ENCODE measurements around the gene CDK16. TPM values are rescaled to one million over a fixed set of nuclear protein-coding genes. Genes with fewer than 3 reads are reported as not detected.

Gene CDK16
- total RNA-seq, 2 experiments from 2014 or later: 68.5 to 86.1 TPM

DNA sequence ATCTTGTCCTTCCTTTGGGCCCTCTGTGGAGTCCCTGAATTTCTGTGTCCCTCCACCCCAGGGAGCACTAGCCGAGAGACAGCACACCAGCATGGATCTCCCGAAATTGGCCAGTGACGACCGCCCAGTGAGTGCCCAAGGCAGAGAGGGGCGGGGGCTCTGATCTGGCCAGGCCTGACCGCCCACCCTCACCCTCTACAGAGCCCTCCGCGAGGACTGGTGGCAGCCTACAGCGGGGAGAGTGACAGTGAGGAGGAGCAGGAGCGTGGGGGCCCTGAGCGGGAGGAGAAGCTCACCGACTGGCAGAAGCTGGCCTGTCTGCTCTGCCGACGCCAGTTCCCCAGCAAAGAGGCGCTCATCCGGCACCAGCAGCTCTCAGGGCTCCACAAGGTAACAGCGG, 33.2 kb upstream of the CDK16 start:
- intact Hi-C loops (cut with micrococcal nuclease; ENCODE audit: unreplicated experiment): no loop called here
- H2AFZ ChIP-seq (ENCODE audit: low read length): no peak overlapping the region
- POLR2A ChIA-PET: no interaction called here
- H3K9me3 ChIP-seq (ENCODE audit: low read length): no peaks in the 10 kb centered on the region
- H3K4me3 ChIP-seq (ENCODE audit: low read depth, low read length, poor library complexity, severe bottlenecking): no peak overlapping the region
- TF ChIP-seq, protein P1, sequence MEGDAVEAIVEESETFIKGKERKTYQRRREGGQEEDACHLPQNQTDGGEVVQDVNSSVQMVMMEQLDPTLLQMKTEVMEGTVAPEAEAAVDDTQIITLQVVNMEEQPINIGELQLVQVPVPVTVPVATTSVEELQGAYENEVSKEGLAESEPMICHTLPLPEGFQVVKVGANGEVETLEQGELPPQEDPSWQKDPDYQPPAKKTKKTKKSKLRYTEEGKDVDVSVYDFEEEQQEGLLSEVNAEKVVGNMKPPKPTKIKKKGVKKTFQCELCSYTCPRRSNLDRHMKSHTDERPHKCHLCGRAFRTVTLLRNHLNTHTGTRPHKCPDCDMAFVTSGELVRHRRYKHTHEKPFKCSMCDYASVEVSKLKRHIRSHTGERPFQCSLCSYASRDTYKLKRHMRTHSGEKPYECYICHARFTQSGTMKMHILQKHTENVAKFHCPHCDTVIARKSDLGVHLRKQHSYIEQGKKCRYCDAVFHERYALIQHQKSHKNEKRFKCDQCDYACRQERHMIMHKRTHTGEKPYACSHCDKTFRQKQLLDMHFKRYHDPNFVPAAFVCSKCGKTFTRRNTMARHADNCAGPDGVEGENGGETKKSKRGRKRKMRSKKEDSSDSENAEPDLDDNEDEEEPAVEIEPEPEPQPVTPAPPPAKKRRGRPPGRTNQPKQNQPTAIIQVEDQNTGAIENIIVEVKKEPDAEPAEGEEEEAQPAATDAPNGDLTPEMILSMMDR (conservative IDR thresholded peaks at IDR 0.05; ENCODE audit: low read length): no peak
- no peak for TF ChIP-seq EZH2phosphoT487 (IDR thresholded peaks at IDR 0.05; ENCODE audit: borderline replicate concordance, low read depth, low read length)
- no peak overlapping the region for H3K27ac ChIP-seq (ENCODE audit: low read depth, low read length, poor library complexity, severe bottlenecking)
- peaks cover 4% of the 10 kb centered on the region for H3K4me1 ChIP-seq (ENCODE audit: insufficient read depth, low read length, poor library complexity, severe bottlenecking)
- no TSS peak for BruUV-seq (replicated peaks)
- H3K36me3 ChIP-seq (ENCODE audit: insufficient read depth, low read length): peaks cover 37% of the 10 kb centered on the region
- no peaks in the 10 kb centered on the region for H3K79me2 ChIP-seq (ENCODE audit: insufficient read depth, low read depth, low read length)
- no peaks in the 10 kb centered on the region for H4K20me1 ChIP-seq (ENCODE audit: insufficient read depth, low read length)
- no peaks in the 10 kb centered on the region for H3K9me2 ChIP-seq (ENCODE audit: insufficient read depth, low read length)
- H3K4me2 ChIP-seq (ENCODE audit: low read length): no peak overlapping the region
- CTCF ChIA-PET (ENCODE audit: unreplicated experiment): no interaction called here
- no peak for DNase-seq (ENCODE audit: low spot score)

DNA sequence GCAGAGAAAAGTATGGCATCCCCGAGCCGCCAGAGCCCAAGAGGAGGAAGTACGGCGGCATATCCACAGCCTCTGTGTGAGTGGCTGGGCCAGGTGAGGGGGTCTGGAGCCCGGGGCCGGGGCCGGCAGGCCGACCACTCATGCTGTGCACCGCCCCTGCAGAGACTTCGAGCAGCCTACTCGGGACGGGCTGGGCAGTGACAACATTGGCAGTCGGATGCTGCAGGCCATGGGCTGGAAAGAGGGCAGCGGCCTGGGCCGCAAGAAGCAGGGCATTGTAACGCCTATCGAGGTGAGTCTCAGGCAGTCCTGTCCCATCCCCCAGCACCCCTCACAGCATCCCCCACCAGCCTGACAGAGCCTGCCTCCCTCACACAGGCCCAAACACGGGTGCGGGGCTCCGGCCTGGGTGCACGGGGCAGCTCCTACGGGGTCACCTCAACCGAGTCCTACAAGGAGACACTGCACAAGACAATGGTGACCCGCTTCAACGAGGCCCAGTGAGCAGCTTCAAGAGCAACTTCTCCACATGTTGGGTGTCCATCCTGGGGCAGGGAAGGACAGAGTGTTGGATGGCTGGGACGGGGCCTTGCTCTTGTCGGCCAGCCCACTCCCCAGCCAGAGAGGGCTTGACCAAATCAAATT, 32.3 kb upstream of the CDK16 start:
- Histone ChIP-seq H3K9me2 (ENCODE audit: insufficient read depth, low read length) (no peaks in the 10 kb centered on the region), H3K27ac (ENCODE audit: low read depth, low read length, poor library complexity, severe bottlenecking) (no peak overlapping the region), H4K20me1 (ENCODE audit: insufficient read depth, low read length) (no peaks in the 10 kb centered on the region), H3K4me3 (ENCODE audit: low read depth, low read length, poor library complexity, severe bottlenecking) (no peak overlapping the region), H3K4me1 (ENCODE audit: insufficient read depth, low read length, poor library complexity, severe bottlenecking) (peaks cover 6% of the 10 kb centered on the region), H3K79me2 (ENCODE audit: insufficient read depth, low read depth, low read length) (no peaks in the 10 kb centered on the region), H3K9me3 (ENCODE audit: low read length) (no peaks in the 10 kb centered on the region), H3K36me3 (ENCODE audit: insufficient read depth, low read length) (peaks cover 36% of the 10 kb centered on the region), H2AFZ (ENCODE audit: low read length) (no peak overlapping the region), H3K4me2 (ENCODE audit: low read length) (no peak overlapping the region)
- intact Hi-C loops (cut with micrococcal nuclease; ENCODE audit: unreplicated experiment): no loop called here
- ChIA-PET POLR2A (no interaction called here), CTCF (ENCODE audit: unreplicated experiment) (no interaction called here)
- TF ChIP-seq, protein P1 (conservative IDR thresholded peaks at IDR 0.05; ENCODE audit: low read length): no peak
- no peak for TF ChIP-seq EZH2phosphoT487 (IDR thresholded peaks at IDR 0.05; ENCODE audit: borderline replicate concordance, low read depth, low read length)
- TSS peak; percentile 73 for BruUV-seq (replicated peaks)
- no peak for DNase-seq (ENCODE audit: low spot score)

DNA sequence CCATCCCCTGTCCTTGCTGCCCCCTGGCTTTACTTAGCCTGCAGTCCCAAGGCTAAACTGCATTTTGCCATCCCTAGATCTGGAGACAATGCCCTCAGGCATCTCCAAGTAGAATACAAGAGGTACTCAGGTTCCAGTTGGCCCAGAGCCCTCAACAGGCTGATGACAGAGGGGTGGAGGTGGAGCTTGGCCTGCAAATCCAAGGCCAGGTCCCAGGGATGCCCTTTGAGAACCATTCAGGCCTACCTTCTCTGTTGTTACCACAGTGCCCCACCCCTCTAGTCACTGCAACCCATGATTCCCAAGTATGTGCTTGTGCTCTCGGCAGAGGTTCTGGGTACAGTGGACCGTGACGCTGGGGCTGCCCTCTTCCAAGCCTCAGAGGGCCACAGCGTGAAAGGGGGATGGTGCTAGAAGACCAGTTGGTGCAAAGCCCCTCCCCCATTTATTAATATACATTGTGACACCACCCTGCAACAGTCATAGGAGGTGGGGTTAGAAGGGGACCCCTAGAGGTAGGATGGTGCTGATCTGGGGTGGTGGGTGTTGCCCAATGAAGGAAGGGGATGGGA, 31.3 kb upstream of the CDK16 start:
- no TSS peak for BruUV-seq (replicated peaks)
- DNase-seq (ENCODE audit: low spot score): no peak
- Histone ChIP-seq H3K36me3 (ENCODE audit: insufficient read depth, low read length) (peaks cover 26% of the 10 kb centered on the region), H3K4me1 (ENCODE audit: insufficient read depth, low read length, poor library complexity, severe bottlenecking) (peaks cover 6% of the 10 kb centered on the region), H3K79me2 (ENCODE audit: insufficient read depth, low read depth, low read length) (peaks cover 7% of the 10 kb centered on the region; the same call in 1 of the 2 replicates), H3K9me3 (ENCODE audit: low read length) (no peaks in the 10 kb centered on the region), H3K9me2 (ENCODE audit: insufficient read depth, low read length) (no peaks in the 10 kb centered on the region), H2AFZ (ENCODE audit: low read length) (no peak overlapping the region), H4K20me1 (ENCODE audit: insufficient read depth, low read length) (no peaks in the 10 kb centered on the region), H3K4me3 (ENCODE audit: low read depth, low read length, poor library complexity, severe bottlenecking) (no peak overlapping the region), H3K4me2 (ENCODE audit: low read length) (no peak overlapping the region), H3K27ac (ENCODE audit: low read depth, low read length, poor library complexity, severe bottlenecking) (no peak overlapping the region)
- intact Hi-C loops (cut with micrococcal nuclease; ENCODE audit: unreplicated experiment): no loop called here
- TF ChIP-seq EZH2phosphoT487 (IDR thresholded peaks at IDR 0.05; ENCODE audit: borderline replicate concordance, low read depth, low read length): no peak
- TF ChIP-seq, protein P1 (conservative IDR thresholded peaks at IDR 0.05; ENCODE audit: low read length): no peak
- ChIA-PET CTCF (ENCODE audit: unreplicated experiment) (no interaction called here), POLR2A (no interaction called here)
